Lower leg skin (tissue), 4 donors: ENCODE data around the gene TBC1D22A. TPM values are rescaled to one million over a fixed set of nuclear protein-coding genes. Genes with fewer than 3 reads are reported as not detected.
A peak's percentile ranks its signal among the peaks of the same experiment; 100 is the strongest.
"Not testable (repeated sequence)": the region's sequence is repeated elsewhere in the genome, so short reads cannot be mapped to it uniquely, and the experiment has no call there.

Experiments
- DNase-seq, 2 donors: peaks; one replicate each; pipeline ENCODE4 v3.0.0-alpha.2; 2019; ENCODE audit warnings: low spot score in 2 of 2
- H3K4me3 ChIP-seq: fragments of 200-600 bp; sonication (generic); 2 replicates; pipeline ENCODE4 v1.5.1; 2017; ENCODE audit warnings: mild to moderate bottlenecking, low read depth; ENCODE audit not compliant: poor library complexity, severe bottlenecking
- POLR2A ChIP-seq, 2 donors: fragments of 450-650 bp; IDR thresholded peaks; one replicate each; pipeline ENCODE4 v1.6.1; 2016 to 2017; ENCODE audit warnings: antibody characterized with exemption in 2 of 2, mild to moderate bottlenecking in 1 of 2, moderate library complexity in 1 of 2
- WGBS, 2 donors: methylation state at CpG; one replicate each; pipeline ENCODE4 v1.1.5; 2018; 5-methylcytosine and 5-hydroxymethylcytosine counted together
- intact Hi-C: fragments of 100-400 bp; cut with DNase I; formaldehyde crosslinking; loops from one replicate; pipeline ENCODE4 v1.15.0; 2023; ENCODE audit warnings: low total_unique reads
- total RNA-seq, 4 donors: library from RNA; depleted of rRNA; stranded (reverse); fragments of >200 nt; gene quantifications; one replicate each; pipeline ENCODE4 v1.1.0, GENCODE V29; 2016
- TF ChIP-seq, protein P1 (sequence below), 3 donors: fragments of 450-650 bp; IDR thresholded peaks; one replicate each; pipeline ENCODE4 v1.5.1; 2016; ENCODE audit warnings: antibody characterized with exemption in 3 of 3, mild to moderate bottlenecking in 3 of 3, moderate library complexity in 2 of 3

Gene TBC1D22A
- total RNA-seq, 4 donors from 2014 or later = 21.8 to 32.3 (median 31.6) TPM

DNA sequence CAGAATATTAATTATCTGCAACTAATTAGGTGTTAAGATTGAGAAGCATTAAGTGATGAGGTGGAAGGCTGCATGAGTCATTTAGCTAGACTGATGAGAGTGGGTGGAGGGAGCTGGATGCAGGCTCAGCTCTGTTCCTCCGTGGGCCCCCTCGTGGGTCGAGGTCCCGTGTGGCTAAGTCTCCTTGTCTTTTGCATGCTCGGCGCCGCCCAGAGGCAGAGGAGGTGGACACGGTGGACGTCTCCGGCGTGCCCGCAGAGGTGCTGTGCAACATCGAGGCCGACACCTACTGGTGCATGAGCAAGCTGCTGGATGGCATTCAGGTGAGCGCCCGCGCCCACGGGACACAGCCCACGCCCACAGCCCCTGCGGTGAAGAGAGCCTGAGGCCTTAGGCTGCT is 211.6 kb downstream of the TBC1D22A start:
- intact Hi-C loops = no loop called here
- WGBS, 2 donors = 72 to 74% methylated on average over 20 of the region's 20 CpGs
- peak in 1 of 2 donors; percentile 82 for DNase-seq
- no peak for TF ChIP-seq POLR2A (IDR thresholded peaks at IDR 0.05)
- TF ChIP-seq, protein P1, sequence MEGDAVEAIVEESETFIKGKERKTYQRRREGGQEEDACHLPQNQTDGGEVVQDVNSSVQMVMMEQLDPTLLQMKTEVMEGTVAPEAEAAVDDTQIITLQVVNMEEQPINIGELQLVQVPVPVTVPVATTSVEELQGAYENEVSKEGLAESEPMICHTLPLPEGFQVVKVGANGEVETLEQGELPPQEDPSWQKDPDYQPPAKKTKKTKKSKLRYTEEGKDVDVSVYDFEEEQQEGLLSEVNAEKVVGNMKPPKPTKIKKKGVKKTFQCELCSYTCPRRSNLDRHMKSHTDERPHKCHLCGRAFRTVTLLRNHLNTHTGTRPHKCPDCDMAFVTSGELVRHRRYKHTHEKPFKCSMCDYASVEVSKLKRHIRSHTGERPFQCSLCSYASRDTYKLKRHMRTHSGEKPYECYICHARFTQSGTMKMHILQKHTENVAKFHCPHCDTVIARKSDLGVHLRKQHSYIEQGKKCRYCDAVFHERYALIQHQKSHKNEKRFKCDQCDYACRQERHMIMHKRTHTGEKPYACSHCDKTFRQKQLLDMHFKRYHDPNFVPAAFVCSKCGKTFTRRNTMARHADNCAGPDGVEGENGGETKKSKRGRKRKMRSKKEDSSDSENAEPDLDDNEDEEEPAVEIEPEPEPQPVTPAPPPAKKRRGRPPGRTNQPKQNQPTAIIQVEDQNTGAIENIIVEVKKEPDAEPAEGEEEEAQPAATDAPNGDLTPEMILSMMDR (IDR thresholded peaks at IDR 0.05) = no peak
- no peak overlapping the region for H3K4me3 ChIP-seq

DNA sequence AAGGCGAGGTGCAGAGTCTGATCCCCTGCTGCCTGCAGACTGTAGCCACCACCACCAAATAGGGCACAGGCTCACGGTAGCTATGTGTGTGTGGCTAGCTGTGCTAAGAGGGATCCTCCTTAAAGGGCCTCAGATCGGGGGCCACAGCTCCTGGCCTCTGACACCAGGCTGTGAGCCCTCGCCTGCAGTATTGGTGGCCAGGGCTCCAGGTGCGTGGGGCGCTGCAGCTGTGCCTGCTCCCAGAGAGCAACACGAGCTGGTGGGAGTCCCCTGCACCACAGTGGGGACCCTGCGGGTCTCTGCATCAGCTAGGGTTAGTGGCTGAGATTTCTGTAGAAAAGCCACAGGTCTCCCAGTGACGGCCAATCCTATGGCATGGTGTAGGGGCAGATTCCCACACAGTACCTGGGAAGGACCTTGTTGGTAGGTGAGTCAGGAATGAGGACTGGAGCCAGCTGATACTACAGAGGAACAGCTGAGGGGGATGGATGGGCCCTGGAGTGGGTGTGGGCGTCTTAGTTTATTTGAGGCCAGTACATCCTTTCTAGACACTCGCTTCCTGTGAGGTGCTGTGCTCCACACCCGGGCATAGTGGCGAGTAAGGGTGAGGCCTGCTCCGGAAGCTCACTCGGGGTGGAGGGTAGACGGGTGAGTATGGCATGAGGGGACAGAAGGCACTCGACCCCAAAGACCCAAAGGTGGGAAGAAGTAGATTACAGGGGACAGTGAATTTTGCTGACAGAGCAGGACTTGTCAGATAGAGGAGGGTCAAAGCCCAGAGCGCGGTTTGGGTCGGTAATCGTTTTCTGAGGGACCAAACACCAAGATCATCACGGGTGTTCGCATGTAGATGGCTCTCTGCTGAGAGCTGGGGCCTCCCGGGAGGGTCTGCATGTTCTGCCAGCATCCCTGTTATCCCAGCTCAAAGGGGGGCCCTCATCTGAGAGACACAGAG is 212.5 kb downstream of the TBC1D22A start:
- intact Hi-C loops = loop anchor here (5.0 kb wide), 1 partner anchor 487 kb away; no protein-coding TSS in a partner anchor
- no peak overlapping the region for H3K4me3 ChIP-seq
- TF ChIP-seq, protein P1 (IDR thresholded peaks at IDR 0.05) = no peak
- no peak for TF ChIP-seq POLR2A (IDR thresholded peaks at IDR 0.05)
- DNase-seq = peak in 1 of 2 donors; percentile 81
- WGBS, 2 donors = 94 to 97% methylated on average over 20 to 23 of the region's 24 CpGs

DNA sequence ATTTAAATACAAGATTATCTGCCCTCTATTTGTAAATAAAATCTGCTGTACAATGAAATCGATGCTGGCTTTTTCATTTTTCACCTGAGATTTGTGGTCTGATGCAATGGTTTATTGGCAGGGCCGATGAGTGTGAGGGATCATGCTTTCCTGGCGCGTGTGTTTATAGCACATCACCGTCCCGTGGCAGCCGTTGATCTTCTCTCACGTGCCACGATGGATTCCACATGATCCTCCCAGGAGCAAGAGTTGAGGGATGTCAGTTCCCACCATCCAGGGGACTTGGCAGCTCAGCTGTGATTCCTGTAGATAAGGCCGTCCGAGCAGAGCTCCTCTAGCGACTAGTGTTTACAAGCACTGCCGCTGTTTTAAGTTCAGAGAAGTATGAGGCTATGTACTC is 213.7 kb downstream of the TBC1D22A start:
- peak in 1 of 2 donors; percentile 73 for DNase-seq
- 95 to 97% methylated on average over 13 of the region's 13 CpGs for WGBS, 2 donors
- TF ChIP-seq, protein P1 (IDR thresholded peaks at IDR 0.05) = no peak
- no peak for TF ChIP-seq POLR2A (IDR thresholded peaks at IDR 0.05)
- H3K4me3 ChIP-seq = no peak overlapping the region
- intact Hi-C loops = loop anchor here (5.0 kb wide), 1 partner anchor 486 kb away; no protein-coding TSS in a partner anchor

DNA sequence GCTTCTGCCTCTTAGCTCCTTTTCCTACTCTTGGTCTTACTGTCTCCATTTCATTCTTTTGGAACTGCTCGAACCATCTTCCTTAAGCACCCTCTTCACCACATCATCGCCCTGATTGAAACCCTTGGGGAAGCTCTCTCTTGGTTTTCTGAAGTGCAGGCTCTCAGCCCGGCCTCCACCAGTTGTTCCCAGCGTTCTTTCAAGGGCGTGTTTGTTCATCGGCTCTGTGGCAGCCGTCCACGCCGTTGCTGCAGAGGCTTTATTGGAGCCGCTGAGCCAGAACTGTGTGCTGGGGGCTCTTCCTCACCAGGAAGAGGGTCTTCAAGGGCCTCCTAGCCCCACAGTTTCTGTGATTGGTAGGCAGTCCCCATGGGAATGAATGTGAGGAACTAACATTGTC is 214.1 kb downstream of the TBC1D22A start:
- no peak overlapping the region for H3K4me3 ChIP-seq
- WGBS, 2 donors = 96 to 98% methylated on average over 10 of the region's 10 CpGs
- DNase-seq = peak in 1 of 2 donors; percentile 25
- TF ChIP-seq, protein P1 (IDR thresholded peaks at IDR 0.05) = no peak
- no peak for TF ChIP-seq POLR2A (IDR thresholded peaks at IDR 0.05)
- intact Hi-C loops = loop anchor here (5.0 kb wide), 1 partner anchor 486 kb away; no protein-coding TSS in a partner anchor

DNA sequence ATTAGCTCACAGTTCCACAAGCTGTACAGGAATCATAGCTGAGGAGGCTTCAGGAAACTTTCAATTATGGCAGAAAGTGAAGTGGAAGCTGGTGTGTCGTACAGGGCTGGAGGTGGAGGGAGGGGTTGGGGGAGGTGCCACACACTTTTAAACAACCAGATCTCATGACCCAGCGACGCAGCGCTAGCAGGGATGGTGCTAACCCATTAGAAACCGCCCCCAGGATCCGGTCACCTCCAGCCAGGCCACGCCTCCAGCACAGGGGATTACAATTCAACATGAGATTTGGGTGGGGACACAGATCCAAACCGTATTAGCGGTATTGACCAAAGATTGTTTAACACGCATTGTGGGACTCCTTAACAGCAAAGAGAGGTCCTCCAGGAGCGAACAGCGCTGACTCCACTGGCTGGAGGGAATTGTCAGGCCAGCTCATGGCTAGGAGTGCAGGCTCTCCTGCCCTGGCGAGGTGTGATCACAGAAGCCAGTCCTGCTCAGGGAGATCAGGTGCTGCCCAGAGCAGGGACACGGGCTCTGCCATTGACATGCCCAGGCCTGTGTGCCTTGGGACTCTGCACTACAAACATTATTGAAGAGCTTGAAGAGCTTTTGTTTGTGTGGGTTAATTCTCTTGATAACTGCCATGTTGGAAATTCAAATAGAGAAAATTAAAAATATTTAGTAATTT is 215.3 kb downstream of the TBC1D22A start:
- DNase-seq = peak in 1 of 2 donors; percentile 74
- H3K4me3 ChIP-seq = no peak overlapping the region
- no peak for TF ChIP-seq POLR2A (IDR thresholded peaks at IDR 0.05)
- TF ChIP-seq, protein P1 (IDR thresholded peaks at IDR 0.05) = no peak
- intact Hi-C loops = loop anchor here (5.0 kb wide), 1 partner anchor 485 kb away; no protein-coding TSS in a partner anchor
- WGBS, 2 donors = 92 to 93% methylated on average over 14 of the region's 14 CpGs

DNA sequence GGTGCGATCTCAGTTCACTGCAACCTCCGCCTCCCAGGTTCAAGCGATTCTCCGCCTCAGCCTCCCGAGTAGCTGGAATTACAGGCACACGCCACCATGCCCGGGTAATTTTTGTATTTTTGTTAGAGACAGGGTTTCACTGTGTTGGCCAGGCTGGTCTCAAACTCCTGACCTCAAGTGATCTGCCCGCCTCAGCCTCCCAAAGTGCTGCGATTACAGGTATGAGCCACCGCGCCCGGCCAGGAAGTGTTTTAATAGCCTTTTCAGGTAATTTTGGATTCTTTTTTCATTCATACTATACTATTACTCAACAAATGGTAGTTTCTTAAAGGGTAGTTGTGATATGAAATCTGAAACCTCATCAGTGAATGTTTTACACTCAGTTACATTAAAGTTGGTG is 216.2 kb downstream of the TBC1D22A start:
- WGBS, 2 donors = 97 to 98% methylated on average over 12 of the region's 12 CpGs
- intact Hi-C loops = loop anchor here (5.0 kb wide), 1 partner anchor 484 kb away; no protein-coding TSS in a partner anchor
- DNase-seq = peak in 1 of 2 donors; percentile 40
- not testable (repeated sequence) for H3K4me3 ChIP-seq
